ENCODE measurements around the gene ZSCAN31. TPM values are rescaled to one million over a fixed set of nuclear protein-coding genes. Genes with fewer than 3 reads are reported as not detected.

The ZSCAN31 gene
- total and polyA plus RNA-seq, 10 of the 15 experiments (the other 5 are each of a cell fraction or from before 2014, with no cell fraction given), result 1.6 to 5.2 (median 2.9) TPM

DNA sequence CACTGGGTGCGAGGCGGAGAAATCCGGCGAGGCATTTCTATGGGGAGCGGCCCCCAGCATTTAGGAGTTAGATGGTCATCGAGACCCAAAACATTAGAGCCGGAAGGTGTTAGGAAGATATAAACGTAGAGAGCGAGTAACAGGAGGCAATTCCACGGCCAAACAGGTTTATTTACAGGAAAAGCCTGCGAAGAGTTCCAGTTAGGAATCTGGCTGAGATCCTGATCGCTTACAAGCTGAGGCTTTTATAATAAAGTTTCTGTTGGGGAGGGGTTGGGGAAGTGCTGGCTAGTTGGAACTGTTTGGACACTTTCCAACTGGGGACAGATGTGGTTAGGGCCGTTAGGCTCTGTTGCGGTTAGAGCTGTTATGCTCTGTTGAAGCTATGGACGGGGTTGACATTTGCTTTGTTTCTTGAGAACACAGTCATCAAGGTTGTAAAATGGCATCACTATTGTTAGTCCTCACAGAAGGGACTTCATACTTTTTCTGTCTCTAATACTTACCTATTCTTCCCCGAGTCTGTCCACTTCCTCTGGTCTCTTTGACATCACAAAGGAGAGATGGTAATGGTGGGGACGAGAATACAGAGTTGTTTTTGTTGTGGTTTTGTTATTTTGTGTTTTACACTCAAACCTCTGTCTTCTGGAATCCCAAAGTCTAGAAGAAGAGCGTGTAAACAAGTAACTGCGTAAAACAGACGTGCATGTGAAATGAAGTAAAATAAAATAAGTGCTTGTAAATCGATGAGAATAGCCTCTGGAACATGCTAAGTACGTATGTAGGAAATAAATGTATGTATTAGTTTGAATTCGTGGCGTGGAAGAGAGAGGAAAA is 554 bp upstream of the ZSCAN31 start:
- RAD21 ChIA-PET (ENCODE audit: unreplicated experiment), result interaction anchor here (0.8 to 1.4 kb wide), 3 partner anchors 13 to 76 kb away, joined by 3 to 4 read pairs (median 3); partner anchors contain the start of gene ZKSCAN3
- FAIRE-seq (peak; percentile 76), ATAC-seq (peak; percentile 78), DNase-seq (ENCODE audit: low read depth, low spot score) (peak; percentile 53)
- Histone ChIP-seq H3K4me2 (ENCODE audit: control insufficient read depth, insufficient read depth) (peak overlapping the region; percentile 93), H3K27ac (ENCODE audit: control insufficient read depth, insufficient read depth) (peak overlapping the region; percentile 97), H3K36me3 (ENCODE audit: control insufficient read depth in 2 of 2, insufficient read depth in 2 of 2, low read length in 1 of 2) (no peaks in the 10 kb centered on the region), H3K9ac (ENCODE audit: control insufficient read depth, insufficient read depth, low read length) (peak overlapping the region; percentile 97), H4K20me1 (ENCODE audit: control insufficient read depth, insufficient read depth) (no peaks in the 10 kb centered on the region), H3K27me3 (replicated peaks in 1 of 2; ENCODE audit: control insufficient read depth in 2 of 2, insufficient read depth in 2 of 2, low read length in 1 of 2) (no peaks in the 10 kb centered on the region), H2AFZ (ENCODE audit: control insufficient read depth, low read depth, low read length) (peak overlapping the region; percentile 93), H3K9me3 (replicated peaks; ENCODE audit: control insufficient read depth, insufficient read depth, low read length) (peaks cover 12% of the 10 kb centered on the region; the same call in 2 of the 3 replicates), H3K4me3 (peak overlapping the region; percentile 72), H3K79me2 (ENCODE audit: control insufficient read depth, insufficient read depth, low read length) (no peaks in the 10 kb centered on the region), H3K4me1 (ENCODE audit: control insufficient read depth, insufficient read depth, low read length) (peaks cover 14% of the 10 kb centered on the region)
- BruUV-seq (replicated peaks), result TSS peak; percentile 93
- CTCF ChIA-PET, result interaction anchor here (0.6 to 4.6 kb wide), 3 partner anchors 18 to 143 kb away, joined by 3 to 50 read pairs (median 3); no protein-coding TSS in a partner anchor
- 14% methylated on average over 24 of the region's 24 CpGs for WGBS (ENCODE audit: insufficient coverage, insufficient replicate concordance, low lambda C conversion rate, missing lambda C conversion rate)
- SMC1A ChIA-PET (ENCODE audit: uncharacterized antibody, unreplicated experiment), result interaction anchor here (0.9 to 4.8 kb wide), 6 partner anchors 10 to 69 kb away, joined by 3 to 22 read pairs (median 6); partner anchors contain the start of gene ZSCAN26
- in situ Hi-C loops (cut with MboI) (loop anchor here (25.0 kb wide), 1 partner anchor 1674 kb away; the partner anchor contains the start of gene ZNF322), intact Hi-C loops (cut with micrococcal nuclease; ENCODE audit: unreplicated experiment) (loop anchor here (5.0 kb wide), 1 partner anchor 69 kb away; the partner anchor contains the start of gene ZSCAN26)
- POLR2A ChIA-PET, result interaction anchor here (0.7 to 2.4 kb wide), 5 partner anchors 13 to 110 kb away, joined by 3 to 8 read pairs (median 5); partner anchors contain the start of genes PGBD1, ZKSCAN3 and ZSCAN26
- no peak for TF ChIP-seq ZSCAN29 (IDR thresholded peaks at IDR 0.05)
- TF ChIP-seq POLR2AphosphoS2 (IDR thresholded peaks at IDR 0.05; ENCODE audit: low read depth, low read length), result no peak
- peak; percentile 64; the same call in 1 of the 2 replicates for TF ChIP-seq CHD1 (IDR thresholded peaks at IDR 0.05; ENCODE audit: low read depth, low read length)
- TF ChIP-seq SPI1 (IDR thresholded peaks at IDR 0.05; ENCODE audit: borderline replicate concordance, insufficient read depth, low read depth, low read length), result peak; percentile 7; the same call in 1 of the 2 replicates
- TF ChIP-seq PAX5 (IDR thresholded peaks at IDR 0.05; ENCODE audit: borderline replicate concordance, low read depth, low read length), result peak; percentile 90
- 0 out of 3 replicates have a peak, but pooled peaks of 1 of the 2 experiments have one; percentile 4 for TF ChIP-seq EGR1 (IDR thresholded peaks at IDR 0.05; ENCODE audit: borderline replicate concordance in 1 of 2, low read depth in 2 of 2, low read length in 2 of 2)
- TF ChIP-seq, protein P1, sequence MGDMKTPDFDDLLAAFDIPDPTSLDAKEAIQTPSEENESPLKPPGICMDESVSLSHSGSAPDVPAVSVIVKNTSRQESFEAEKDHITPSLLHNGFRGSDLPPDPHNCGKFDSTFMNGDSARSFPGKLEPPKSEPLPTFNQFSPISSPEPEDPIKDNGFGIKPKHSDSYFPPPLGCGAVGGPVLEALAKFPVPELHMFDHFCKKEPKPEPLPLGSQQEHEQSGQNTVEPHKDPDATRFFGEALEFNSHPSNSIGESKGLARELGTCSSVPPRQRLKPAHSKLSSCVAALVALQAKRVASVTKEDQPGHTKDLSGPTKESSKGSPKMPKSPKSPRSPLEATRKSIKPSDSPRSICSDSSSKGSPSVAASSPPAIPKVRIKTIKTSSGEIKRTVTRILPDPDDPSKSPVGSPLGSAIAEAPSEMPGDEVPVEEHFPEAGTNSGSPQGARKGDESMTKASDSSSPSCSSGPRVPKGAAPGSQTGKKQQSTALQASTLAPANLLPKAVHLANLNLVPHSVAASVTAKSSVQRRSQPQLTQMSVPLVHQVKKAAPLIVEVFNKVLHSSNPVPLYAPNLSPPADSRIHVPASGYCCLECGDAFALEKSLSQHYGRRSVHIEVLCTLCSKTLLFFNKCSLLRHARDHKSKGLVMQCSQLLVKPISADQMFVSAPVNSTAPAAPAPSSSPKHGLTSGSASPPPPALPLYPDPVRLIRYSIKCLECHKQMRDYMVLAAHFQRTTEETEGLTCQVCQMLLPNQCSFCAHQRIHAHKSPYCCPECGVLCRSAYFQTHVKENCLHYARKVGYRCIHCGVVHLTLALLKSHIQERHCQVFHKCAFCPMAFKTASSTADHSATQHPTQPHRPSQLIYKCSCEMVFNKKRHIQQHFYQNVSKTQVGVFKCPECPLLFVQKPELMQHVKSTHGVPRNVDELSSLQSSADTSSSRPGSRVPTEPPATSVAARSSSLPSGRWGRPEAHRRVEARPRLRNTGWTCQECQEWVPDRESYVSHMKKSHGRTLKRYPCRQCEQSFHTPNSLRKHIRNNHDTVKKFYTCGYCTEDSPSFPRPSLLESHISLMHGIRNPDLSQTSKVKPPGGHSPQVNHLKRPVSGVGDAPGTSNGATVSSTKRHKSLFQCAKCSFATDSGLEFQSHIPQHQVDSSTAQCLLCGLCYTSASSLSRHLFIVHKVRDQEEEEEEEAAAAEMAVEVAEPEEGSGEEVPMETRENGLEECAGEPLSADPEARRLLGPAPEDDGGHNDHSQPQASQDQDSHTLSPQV (IDR thresholded peaks at IDR 0.05), result peak; percentile 54; the same call in 1 of the 2 replicates
- 0 out of 2 replicates have a peak, but pooled peaks have one; percentile 12 for TF ChIP-seq GATAD2B (conservative IDR thresholded peaks at IDR 0.05; ENCODE audit: low read depth)
- TF ChIP-seq ZNF207 (IDR thresholded peaks at IDR 0.05; ENCODE audit: borderline replicate concordance), result no peak
- peak; percentile 19; the same call in 1 of the 2 replicates for TF ChIP-seq MEF2A (IDR thresholded peaks at IDR 0.05; ENCODE audit: insufficient read depth, low read depth, low read length)
- TF ChIP-seq, protein P2, sequence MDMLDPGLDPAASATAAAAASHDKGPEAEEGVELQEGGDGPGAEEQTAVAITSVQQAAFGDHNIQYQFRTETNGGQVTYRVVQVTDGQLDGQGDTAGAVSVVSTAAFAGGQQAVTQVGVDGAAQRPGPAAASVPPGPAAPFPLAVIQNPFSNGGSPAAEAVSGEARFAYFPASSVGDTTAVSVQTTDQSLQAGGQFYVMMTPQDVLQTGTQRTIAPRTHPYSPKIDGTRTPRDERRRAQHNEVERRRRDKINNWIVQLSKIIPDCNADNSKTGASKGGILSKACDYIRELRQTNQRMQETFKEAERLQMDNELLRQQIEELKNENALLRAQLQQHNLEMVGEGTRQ (IDR thresholded peaks at IDR 0.05; ENCODE audit: borderline replicate concordance, low read depth, low read length), result no peak
- no peak for TF ChIP-seq RFX5 (IDR thresholded peaks at IDR 0.05; ENCODE audit: low read depth, low read length)
- TF ChIP-seq, protein P3, sequence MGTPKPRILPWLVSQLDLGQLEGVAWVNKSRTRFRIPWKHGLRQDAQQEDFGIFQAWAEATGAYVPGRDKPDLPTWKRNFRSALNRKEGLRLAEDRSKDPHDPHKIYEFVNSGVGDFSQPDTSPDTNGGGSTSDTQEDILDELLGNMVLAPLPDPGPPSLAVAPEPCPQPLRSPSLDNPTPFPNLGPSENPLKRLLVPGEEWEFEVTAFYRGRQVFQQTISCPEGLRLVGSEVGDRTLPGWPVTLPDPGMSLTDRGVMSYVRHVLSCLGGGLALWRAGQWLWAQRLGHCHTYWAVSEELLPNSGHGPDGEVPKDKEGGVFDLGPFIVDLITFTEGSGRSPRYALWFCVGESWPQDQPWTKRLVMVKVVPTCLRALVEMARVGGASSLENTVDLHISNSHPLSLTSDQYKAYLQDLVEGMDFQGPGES (IDR thresholded peaks at IDR 0.05), result no peak
- TF ChIP-seq MEF2B (IDR thresholded peaks at IDR 0.05; ENCODE audit: partially characterized antibody, poor library complexity, severe bottlenecking), result peak; percentile 10
- TF ChIP-seq TCF12 (IDR thresholded peaks at IDR 0.05; ENCODE audit: low read depth, low read length), result no peak
- TF ChIP-seq JUNB (IDR thresholded peaks at IDR 0.05), result peak; percentile 4; the same call in 1 of the 2 replicates

Measured in GM12878 (cell line).